ENCODE data around the gene PIEZO2.

PIEZO2 gene

DNA sequence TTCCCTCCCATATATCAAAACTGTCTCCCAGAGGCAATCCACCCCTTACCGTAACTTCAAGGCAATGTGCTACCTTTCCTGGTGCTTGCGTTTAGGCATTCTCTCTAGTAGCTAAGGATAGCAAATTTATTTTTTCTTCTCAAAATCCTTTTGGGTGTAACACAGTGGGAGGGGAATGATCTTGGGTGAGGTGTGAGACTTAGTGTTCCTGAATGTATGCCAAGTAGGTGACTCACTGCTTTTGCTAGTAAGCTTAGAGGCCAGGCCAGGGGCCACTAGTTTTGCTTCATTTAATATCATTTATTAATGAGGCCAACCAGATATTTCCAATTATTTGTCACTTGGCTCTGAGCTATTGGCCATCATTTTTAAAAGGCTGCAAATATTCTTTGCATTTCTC, 488.1 kb downstream of the PIEZO2 start:
- H2BK5ac ChIP-seq (ENCODE audit: low read depth, low read length, poor library complexity, severe bottlenecking): no peak overlapping the region
- no peak overlapping the region for H2BK120ac ChIP-seq (ENCODE audit: low read depth, low read length)
- no peak overlapping the region for H4K91ac ChIP-seq (ENCODE audit: low read length)
- H2BK12ac ChIP-seq (ENCODE audit: low read length in 2 of 2): no peak overlapping the region
- H3K27me3 ChIP-seq (ENCODE audit: control insufficient read depth in 1 of 2, insufficient read depth in 1 of 2, low read length in 2 of 2): peaks cover 10 to 14% of the 10 kb centered on the region in 2 experiments
- no peak overlapping the region for H4K8ac ChIP-seq (ENCODE audit: low read length)
- no peaks in the 10 kb centered on the region for H3K79me1 ChIP-seq (replicated peaks; ENCODE audit: low read length, poor library complexity, severe bottlenecking)
- H3K9ac ChIP-seq (ENCODE audit: low read length): peak overlapping the region; percentile 87
- no peak overlapping the region for H2AK5ac ChIP-seq (ENCODE audit: low read length, severe bottlenecking)
- H3K18ac ChIP-seq (ENCODE audit: low read depth in 1 of 2, low read length in 2 of 2): no peak overlapping the region
- H2AFZ ChIP-seq (ENCODE audit: low read depth, low read length): no peak overlapping the region
- no peak overlapping the region for H3K4me2 ChIP-seq (ENCODE audit: low read length, poor library complexity, severe bottlenecking)
- no peak overlapping the region for H3K4ac ChIP-seq (ENCODE audit: low read depth in 1 of 2, low read length in 2 of 2)
- no peak overlapping the region for H3K27ac ChIP-seq (ENCODE audit: low read length, poor library complexity, severe bottlenecking)
- no peak overlapping the region for H3K14ac ChIP-seq (ENCODE audit: low read length in 2 of 2)
- H2BK15ac ChIP-seq (ENCODE audit: low read depth, poor library complexity, severe bottlenecking): no peak overlapping the region
- no CpG with 5 or more reads among the region's 2 CpGs for WGBS
- peak overlapping the region in 1 of 2 experiments; percentile 22 for H3K4me3 ChIP-seq (ENCODE audit: insufficient read depth in 1 of 2, low read depth in 1 of 2, low read length in 2 of 2)
- H3K4me1 ChIP-seq (ENCODE audit: control insufficient read depth, insufficient read depth, low read depth, low read length): peaks cover 6% of the 10 kb centered on the region
- peak; percentile 31 for DNase-seq
- no peaks in the 10 kb centered on the region for H3K9me3 ChIP-seq (ENCODE audit: control insufficient read depth, low read length)
- no peak overlapping the region for H3K23ac ChIP-seq (ENCODE audit: low read length in 2 of 2)
- H3K36me3 ChIP-seq (ENCODE audit: control insufficient read depth in 1 of 2, insufficient read depth in 2 of 2, low read depth in 1 of 2, low read length in 2 of 2): no peaks in the 10 kb centered on the region

DNA sequence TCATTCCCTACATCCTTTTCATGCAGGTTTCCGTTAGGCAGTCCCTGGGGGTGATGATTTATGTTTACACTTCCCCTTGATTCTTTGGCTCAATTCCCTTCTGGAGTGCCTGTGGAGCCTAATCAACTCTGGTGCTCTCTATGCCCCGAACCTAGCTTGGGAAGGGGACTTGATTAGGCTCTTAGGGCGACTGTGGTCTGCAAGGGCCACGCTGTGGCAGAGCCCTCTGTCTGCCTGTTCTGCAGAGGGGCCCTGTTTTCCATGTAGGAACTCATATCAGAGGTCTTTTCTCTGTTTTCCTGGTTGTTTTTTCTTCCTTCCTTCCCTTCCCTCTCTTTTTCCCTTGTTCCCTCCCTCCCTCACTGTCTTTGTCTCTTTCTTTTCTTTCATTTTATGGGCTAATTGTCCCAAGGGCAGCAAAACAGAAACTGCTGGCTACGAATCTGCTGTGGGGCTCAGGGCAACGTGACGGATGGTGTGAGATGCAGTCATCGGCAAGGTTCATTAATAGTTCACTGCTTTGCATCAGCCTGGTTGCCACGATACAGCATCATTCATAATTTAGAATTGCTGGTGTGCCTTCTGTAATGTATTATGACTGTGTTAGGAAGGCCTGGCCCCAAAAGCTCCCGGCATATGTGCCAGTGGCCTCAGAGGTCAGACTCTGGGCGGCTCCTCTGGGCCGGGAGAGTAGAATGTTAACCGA, 489.0 kb downstream of the PIEZO2 start:
- H2BK120ac ChIP-seq (ENCODE audit: low read depth, low read length): no peak overlapping the region
- no peak overlapping the region for H3K14ac ChIP-seq (ENCODE audit: low read length in 2 of 2)
- no peak overlapping the region for H3K4ac ChIP-seq (ENCODE audit: low read depth in 1 of 2, low read length in 2 of 2)
- no peak overlapping the region for H4K8ac ChIP-seq (ENCODE audit: low read length)
- peaks cover 8 to 10% of the 10 kb centered on the region in 2 experiments for H3K27me3 ChIP-seq (ENCODE audit: control insufficient read depth in 1 of 2, insufficient read depth in 1 of 2, low read length in 2 of 2)
- peaks cover 6% of the 10 kb centered on the region for H3K4me1 ChIP-seq (ENCODE audit: control insufficient read depth, insufficient read depth, low read depth, low read length)
- no peak overlapping the region for H3K18ac ChIP-seq (ENCODE audit: low read depth in 1 of 2, low read length in 2 of 2)
- no peaks in the 10 kb centered on the region for H3K36me3 ChIP-seq (ENCODE audit: control insufficient read depth in 1 of 2, insufficient read depth in 2 of 2, low read depth in 1 of 2, low read length in 2 of 2)
- no peak overlapping the region for H2BK5ac ChIP-seq (ENCODE audit: low read depth, low read length, poor library complexity, severe bottlenecking)
- H3K4me3 ChIP-seq (ENCODE audit: insufficient read depth in 1 of 2, low read depth in 1 of 2, low read length in 2 of 2): peak overlapping the region in 1 of 2 experiments; percentile 57
- no peak overlapping the region for H3K23ac ChIP-seq (ENCODE audit: low read length in 2 of 2)
- 73% methylated on average over 13 of the region's 13 CpGs for WGBS
- H2BK15ac ChIP-seq (ENCODE audit: low read depth, poor library complexity, severe bottlenecking): no peak overlapping the region
- no peak overlapping the region for H3K27ac ChIP-seq (ENCODE audit: low read length, poor library complexity, severe bottlenecking)
- no peak overlapping the region for H2BK12ac ChIP-seq (ENCODE audit: low read length in 2 of 2)
- H2AFZ ChIP-seq (ENCODE audit: low read depth, low read length): no peak overlapping the region
- no peak overlapping the region for H2AK5ac ChIP-seq (ENCODE audit: low read length, severe bottlenecking)
- H4K91ac ChIP-seq (ENCODE audit: low read length): no peak overlapping the region
- no peaks in the 10 kb centered on the region for H3K79me1 ChIP-seq (replicated peaks; ENCODE audit: low read length, poor library complexity, severe bottlenecking)
- H3K9me3 ChIP-seq (ENCODE audit: control insufficient read depth, low read length): no peaks in the 10 kb centered on the region
- H3K9ac ChIP-seq (ENCODE audit: low read length): peak overlapping the region; percentile 87
- H3K4me2 ChIP-seq (ENCODE audit: low read length, poor library complexity, severe bottlenecking): no peak overlapping the region
- DNase-seq: no peak

DNA sequence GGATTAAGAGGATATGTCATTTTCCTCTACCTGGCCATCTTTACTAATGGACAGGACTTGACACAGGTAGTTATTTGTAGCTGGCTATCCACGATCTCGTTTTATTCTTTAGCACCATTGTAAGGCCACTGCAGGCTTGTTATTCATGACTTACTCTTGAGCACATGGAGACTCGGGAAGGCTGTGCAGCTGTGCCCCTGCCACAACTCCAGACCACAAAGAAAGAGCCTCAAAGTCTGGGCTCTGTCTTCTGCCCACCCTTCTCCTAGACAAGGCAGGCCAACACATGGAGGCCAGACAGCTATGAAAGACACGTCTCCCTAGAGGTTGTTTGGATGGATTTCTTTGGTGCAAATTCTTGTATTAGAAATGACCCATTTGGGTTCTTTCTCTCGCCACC, 489.8 kb downstream of the PIEZO2 start:
- Histone ChIP-seq H4K8ac (ENCODE audit: low read length) (no peak overlapping the region), H3K27me3 (ENCODE audit: control insufficient read depth in 1 of 2, insufficient read depth in 1 of 2, low read length in 2 of 2) (peaks cover under 1 to 7% of the 10 kb centered on the region in 2 experiments), H3K4me1 (ENCODE audit: control insufficient read depth, insufficient read depth, low read depth, low read length) (peaks cover 6% of the 10 kb centered on the region), H2BK12ac (ENCODE audit: low read length in 2 of 2) (no peak overlapping the region), H3K4ac (ENCODE audit: low read depth in 1 of 2, low read length in 2 of 2) (no peak overlapping the region), H3K79me1 (replicated peaks; ENCODE audit: low read length, poor library complexity, severe bottlenecking) (no peaks in the 10 kb centered on the region), H3K9me3 (ENCODE audit: control insufficient read depth, low read length) (no peaks in the 10 kb centered on the region), H2AFZ (ENCODE audit: low read depth, low read length) (no peak overlapping the region), H2BK5ac (ENCODE audit: low read depth, low read length, poor library complexity, severe bottlenecking) (no peak overlapping the region), H4K91ac (ENCODE audit: low read length) (no peak overlapping the region), H3K9ac (ENCODE audit: low read length) (peak overlapping the region; percentile 87), H3K4me2 (ENCODE audit: low read length, poor library complexity, severe bottlenecking) (no peak overlapping the region), H3K27ac (ENCODE audit: low read length, poor library complexity, severe bottlenecking) (no peak overlapping the region), H2AK5ac (ENCODE audit: low read length, severe bottlenecking) (no peak overlapping the region), H2BK15ac (ENCODE audit: low read depth, poor library complexity, severe bottlenecking) (no peak overlapping the region), H3K4me3 (ENCODE audit: insufficient read depth in 1 of 2, low read depth in 1 of 2, low read length in 2 of 2) (no peak overlapping the region), H3K14ac (ENCODE audit: low read length in 2 of 2) (no peak overlapping the region), H2BK120ac (ENCODE audit: low read depth, low read length) (no peak overlapping the region), H3K18ac (ENCODE audit: low read depth in 1 of 2, low read length in 2 of 2) (peak overlapping the region in 1 of 2 experiments; percentile 5), H3K36me3 (ENCODE audit: control insufficient read depth in 1 of 2, insufficient read depth in 2 of 2, low read depth in 1 of 2, low read length in 2 of 2) (no peaks in the 10 kb centered on the region), H3K23ac (ENCODE audit: low read length in 2 of 2) (no peak overlapping the region)
- no peak for DNase-seq
- WGBS: 85% methylated on average over 4 of the region's 5 CpGs

DNA sequence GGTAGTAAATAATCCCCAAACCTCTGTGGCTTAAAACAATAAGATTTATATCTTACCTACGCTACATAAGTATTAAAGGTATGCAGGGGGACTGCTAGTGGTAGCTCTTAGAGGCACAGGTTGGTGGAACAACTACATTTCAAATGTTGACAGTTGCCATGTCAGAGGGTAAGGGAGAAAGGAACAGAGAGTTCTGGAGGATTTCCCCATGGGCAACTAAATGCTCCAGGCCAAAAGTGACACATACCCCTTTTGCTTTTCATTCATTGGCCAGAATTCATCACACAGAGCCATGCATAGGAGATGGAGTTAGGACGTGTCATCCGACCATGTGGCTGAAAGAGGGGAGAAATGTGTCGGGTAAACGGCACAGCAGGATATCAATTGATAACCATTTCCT, 490.4 kb downstream of the PIEZO2 start:
- no peak overlapping the region for H3K23ac ChIP-seq (ENCODE audit: low read length in 2 of 2)
- H3K9ac ChIP-seq (ENCODE audit: low read length): no peak overlapping the region
- no peaks in the 10 kb centered on the region for H3K36me3 ChIP-seq (ENCODE audit: control insufficient read depth in 1 of 2, insufficient read depth in 2 of 2, low read depth in 1 of 2, low read length in 2 of 2)
- H2BK120ac ChIP-seq (ENCODE audit: low read depth, low read length): no peak overlapping the region
- no peak overlapping the region for H4K91ac ChIP-seq (ENCODE audit: low read length)
- peaks cover 0 to 7% of the 10 kb centered on the region in 2 experiments for H3K27me3 ChIP-seq (ENCODE audit: control insufficient read depth in 1 of 2, insufficient read depth in 1 of 2, low read length in 2 of 2)
- no peak overlapping the region for H2AFZ ChIP-seq (ENCODE audit: low read depth, low read length)
- H2BK12ac ChIP-seq (ENCODE audit: low read length in 2 of 2): no peak overlapping the region
- H3K14ac ChIP-seq (ENCODE audit: low read length in 2 of 2): no peak overlapping the region
- no peak overlapping the region for H3K4ac ChIP-seq (ENCODE audit: low read depth in 1 of 2, low read length in 2 of 2)
- H4K8ac ChIP-seq (ENCODE audit: low read length): no peak overlapping the region
- H2BK5ac ChIP-seq (ENCODE audit: low read depth, low read length, poor library complexity, severe bottlenecking): no peak overlapping the region
- H2AK5ac ChIP-seq (ENCODE audit: low read length, severe bottlenecking): no peak overlapping the region
- H3K4me1 ChIP-seq (ENCODE audit: control insufficient read depth, insufficient read depth, low read depth, low read length): peaks cover 6% of the 10 kb centered on the region
- no peaks in the 10 kb centered on the region for H3K79me1 ChIP-seq (replicated peaks; ENCODE audit: low read length, poor library complexity, severe bottlenecking)
- no peak overlapping the region for H3K4me3 ChIP-seq (ENCODE audit: insufficient read depth in 1 of 2, low read depth in 1 of 2, low read length in 2 of 2)
- no peak overlapping the region for H3K27ac ChIP-seq (ENCODE audit: low read length, poor library complexity, severe bottlenecking)
- no peaks in the 10 kb centered on the region for H3K9me3 ChIP-seq (ENCODE audit: control insufficient read depth, low read length)
- DNase-seq: no peak
- H3K4me2 ChIP-seq (ENCODE audit: low read length, poor library complexity, severe bottlenecking): no peak overlapping the region
- no peak overlapping the region for H3K18ac ChIP-seq (ENCODE audit: low read depth in 1 of 2, low read length in 2 of 2)
- no peak overlapping the region for H2BK15ac ChIP-seq (ENCODE audit: low read depth, poor library complexity, severe bottlenecking)
- WGBS: 66% methylated on average over 4 of the region's 5 CpGs

Data from mesenchymal stem cell (in vitro differentiated cells and primary cell).